Ishikawa (cell line): ENCODE results near the gene RAD52.

ENCODE experiments used
- EP300 ChIP-seq: IDR thresholded peaks from 2 replicates; pipeline ENCODE4 v1.6.1; 2012; ENCODE audit warnings: borderline replicate concordance
- FOXM1 ChIP-seq: IDR thresholded peaks from 2 replicates; pipeline ENCODE4 v1.6.1; 2012; ENCODE audit warnings: low read depth, borderline replicate concordance
- RAD21 ChIP-seq: IDR thresholded peaks from 2 replicates; pipeline ENCODE4 v1.6.1; 2012; ENCODE audit warnings: low read depth
- TAF1 ChIP-seq: IDR thresholded peaks from 2 replicates; pipeline ENCODE4 v1.6.1; 2012; ENCODE audit warnings: low read depth, mild to moderate bottlenecking
- YY1 ChIP-seq: IDR thresholded peaks from 2 replicates; pipeline ENCODE4 v1.6.1; 2012; ENCODE audit warnings: low read depth
- TF ChIP-seq, protein P1 (sequence below): IDR thresholded peaks from 2 replicates; pipeline ENCODE4 v1.6.1; 2012

DNA sequence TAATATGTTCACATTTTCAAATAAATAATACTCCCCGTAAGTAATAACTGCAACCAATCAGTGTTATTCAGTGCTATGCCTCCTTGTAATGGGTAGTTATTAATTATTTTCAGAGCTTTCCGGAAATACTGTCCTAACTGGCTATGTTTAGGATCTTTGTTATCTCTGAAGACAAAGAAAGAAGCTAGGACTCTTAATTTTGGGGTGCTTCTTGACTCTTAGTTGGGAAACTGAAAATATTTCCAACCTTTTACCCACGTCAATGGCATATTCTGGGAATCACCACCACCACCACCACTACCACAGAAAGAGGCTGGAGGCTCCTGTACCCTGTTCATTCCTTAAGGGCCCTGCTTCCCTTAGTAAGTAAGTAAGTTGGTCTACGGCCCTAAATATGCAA is 39.1 kb downstream of the RAD52 start:
- TF ChIP-seq, protein P1, sequence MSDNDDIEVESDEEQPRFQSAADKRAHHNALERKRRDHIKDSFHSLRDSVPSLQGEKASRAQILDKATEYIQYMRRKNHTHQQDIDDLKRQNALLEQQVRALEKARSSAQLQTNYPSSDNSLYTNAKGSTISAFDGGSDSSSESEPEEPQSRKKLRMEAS, result no peak
- TF ChIP-seq EP300 (no peak), FOXM1 (no peak), TAF1 (no peak), RAD21 (no peak), YY1 (no peak)
